ENCODE data around the gene MEGF9.

MEGF9 gene

DNA sequence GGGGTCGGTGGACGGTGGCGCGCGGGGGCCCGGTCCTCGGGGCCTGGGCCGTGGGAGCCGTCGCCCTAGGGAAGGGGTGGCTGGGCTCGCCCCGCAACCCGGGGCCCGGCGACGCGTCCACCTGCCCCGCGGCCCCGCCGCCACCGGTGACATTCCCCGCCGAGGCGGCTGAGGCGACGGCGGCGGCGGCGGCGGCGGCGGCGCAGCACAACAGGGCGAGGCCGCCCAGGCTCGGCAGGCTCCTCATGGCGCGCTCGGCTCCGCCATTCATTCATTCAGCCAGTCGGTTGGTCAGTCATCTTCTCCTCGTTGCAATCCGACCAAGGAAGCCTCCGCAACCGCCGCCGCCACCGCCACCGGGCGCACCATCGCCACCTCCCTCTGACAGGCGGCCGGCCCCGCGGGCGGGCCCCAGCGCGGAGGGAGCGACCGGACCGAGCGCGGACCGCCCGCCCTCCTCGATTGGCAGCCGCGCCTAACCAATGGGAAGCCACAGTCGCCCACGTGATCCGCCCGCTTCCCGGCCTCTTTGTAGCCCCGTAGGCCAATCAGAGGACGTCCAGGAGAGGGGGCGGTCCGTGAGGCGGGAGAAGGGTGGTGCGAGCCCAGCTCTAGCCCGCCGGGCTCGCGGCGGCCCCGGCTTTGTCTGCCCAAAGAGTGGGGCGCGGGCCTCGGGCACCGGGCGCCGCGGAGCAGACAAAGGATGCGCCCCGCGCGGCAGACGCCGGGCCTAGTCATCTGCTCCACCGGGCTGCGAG lies at the start of gene MEGF9:
TSS of gene MEGF9 (minus strand) at position 383 of the 758 bp plus-strand sequence. CDS start at position 271, 112 bp downstream.
- TF ChIP-seq, protein P1, sequence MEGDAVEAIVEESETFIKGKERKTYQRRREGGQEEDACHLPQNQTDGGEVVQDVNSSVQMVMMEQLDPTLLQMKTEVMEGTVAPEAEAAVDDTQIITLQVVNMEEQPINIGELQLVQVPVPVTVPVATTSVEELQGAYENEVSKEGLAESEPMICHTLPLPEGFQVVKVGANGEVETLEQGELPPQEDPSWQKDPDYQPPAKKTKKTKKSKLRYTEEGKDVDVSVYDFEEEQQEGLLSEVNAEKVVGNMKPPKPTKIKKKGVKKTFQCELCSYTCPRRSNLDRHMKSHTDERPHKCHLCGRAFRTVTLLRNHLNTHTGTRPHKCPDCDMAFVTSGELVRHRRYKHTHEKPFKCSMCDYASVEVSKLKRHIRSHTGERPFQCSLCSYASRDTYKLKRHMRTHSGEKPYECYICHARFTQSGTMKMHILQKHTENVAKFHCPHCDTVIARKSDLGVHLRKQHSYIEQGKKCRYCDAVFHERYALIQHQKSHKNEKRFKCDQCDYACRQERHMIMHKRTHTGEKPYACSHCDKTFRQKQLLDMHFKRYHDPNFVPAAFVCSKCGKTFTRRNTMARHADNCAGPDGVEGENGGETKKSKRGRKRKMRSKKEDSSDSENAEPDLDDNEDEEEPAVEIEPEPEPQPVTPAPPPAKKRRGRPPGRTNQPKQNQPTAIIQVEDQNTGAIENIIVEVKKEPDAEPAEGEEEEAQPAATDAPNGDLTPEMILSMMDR (IDR thresholded peaks at IDR 0.05; ENCODE audit: low read depth, low read length), result no peak
- DNase-seq (ENCODE audit: low read depth in 2 of 2), result peak; percentile 98
- peak within 1 kb of the TSS; percentile 78 for H3K4me3 ChIP-seq (replicated peaks in 1 of 2; ENCODE audit: low read depth in 2 of 2, low read length in 2 of 2)

DNA sequence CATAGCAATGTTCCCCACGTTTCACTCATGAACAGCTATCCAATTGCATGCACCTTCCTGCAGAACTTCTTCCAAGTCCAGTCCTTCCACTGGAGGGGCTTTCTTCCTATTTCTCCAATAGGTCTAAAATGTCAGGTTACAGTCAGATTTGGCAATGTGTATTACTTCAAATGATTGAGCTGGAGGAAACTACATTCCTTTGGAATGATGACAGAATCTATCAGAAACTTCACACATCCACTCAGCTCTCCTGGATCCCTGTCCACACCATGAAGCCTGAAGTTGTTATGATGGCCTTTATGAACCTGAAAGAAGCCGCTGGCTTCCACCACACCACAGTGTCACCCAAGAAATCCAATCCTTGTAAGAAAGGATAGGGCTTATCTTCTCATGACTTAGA lies 46.7 kb upstream of the MEGF9 start:
- H3K4me3 ChIP-seq (replicated peaks in 1 of 2; ENCODE audit: low read depth in 2 of 2, low read length in 2 of 2), result no peak overlapping the region
- no peak for DNase-seq (ENCODE audit: low read depth in 2 of 2)
- TF ChIP-seq, protein P1 (IDR thresholded peaks at IDR 0.05; ENCODE audit: low read depth, low read length), result no peak

GRCh38 chr9:120759755-120760400 lies 45.6 kb upstream of the MEGF9 start:
- TF ChIP-seq, protein P1 (IDR thresholded peaks at IDR 0.05; ENCODE audit: low read depth, low read length), result no peak
- no peak for DNase-seq (ENCODE audit: low read depth in 2 of 2)
- H3K4me3 ChIP-seq (replicated peaks in 1 of 2; ENCODE audit: low read depth in 2 of 2, low read length in 2 of 2), result no peak overlapping the region

GRCh38 chr9:120758544-120758943 lies 44.3 kb upstream of the MEGF9 start:
- no peak overlapping the region for H3K4me3 ChIP-seq (replicated peaks in 1 of 2; ENCODE audit: low read depth in 2 of 2, low read length in 2 of 2)
- DNase-seq (ENCODE audit: low read depth in 2 of 2), result no peak
- TF ChIP-seq, protein P1 (IDR thresholded peaks at IDR 0.05; ENCODE audit: low read depth, low read length), result no peak

GRCh38 chr9:120757026-120757913 lies 43.0 kb upstream of the MEGF9 start:
- H3K4me3 ChIP-seq (replicated peaks in 1 of 2; ENCODE audit: low read depth in 2 of 2, low read length in 2 of 2), result no peak overlapping the region
- no peak for DNase-seq (ENCODE audit: low read depth in 2 of 2)
- TF ChIP-seq, protein P1 (IDR thresholded peaks at IDR 0.05; ENCODE audit: low read depth, low read length), result no peak

DNA sequence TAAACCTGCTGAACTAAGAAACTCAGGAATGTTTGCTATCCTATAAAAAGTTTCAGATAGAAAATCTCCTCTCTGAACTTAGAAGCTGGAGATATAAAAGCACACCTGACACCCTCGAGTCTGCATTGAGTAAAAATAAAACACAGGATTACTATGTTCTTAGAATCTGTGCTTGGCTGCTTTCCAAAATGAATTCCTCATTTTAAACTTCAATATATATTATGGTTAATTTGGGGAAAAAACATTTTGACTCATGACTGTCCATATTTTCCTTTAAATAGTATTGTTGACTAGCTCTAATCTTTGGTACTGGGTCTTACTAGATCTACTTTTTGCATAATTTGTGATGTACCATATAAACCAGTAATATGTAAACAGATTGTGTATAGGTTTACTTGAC lies 42.3 kb upstream of the MEGF9 start:
- TF ChIP-seq, protein P1 (IDR thresholded peaks at IDR 0.05; ENCODE audit: low read depth, low read length), result no peak

More for the DNA sequence above, 42.3 kb upstream of the MEGF9 start:
- H3K4me3 ChIP-seq (replicated peaks in 1 of 2; ENCODE audit: low read depth in 2 of 2, low read length in 2 of 2), result no peak overlapping the region
- DNase-seq (ENCODE audit: low read depth in 2 of 2), result no peak

Data from cardiac fibroblast (primary cell).